ENCODE measurements around the gene MBNL3. TPM values are rescaled to one million over a fixed set of nuclear protein-coding genes. Genes with fewer than 3 reads are reported as not detected.

MBNL3 gene
- total RNA-seq, 3 donors from 2014 or later: 14.5 to 18.6 (median 17.0) TPM

DNA sequence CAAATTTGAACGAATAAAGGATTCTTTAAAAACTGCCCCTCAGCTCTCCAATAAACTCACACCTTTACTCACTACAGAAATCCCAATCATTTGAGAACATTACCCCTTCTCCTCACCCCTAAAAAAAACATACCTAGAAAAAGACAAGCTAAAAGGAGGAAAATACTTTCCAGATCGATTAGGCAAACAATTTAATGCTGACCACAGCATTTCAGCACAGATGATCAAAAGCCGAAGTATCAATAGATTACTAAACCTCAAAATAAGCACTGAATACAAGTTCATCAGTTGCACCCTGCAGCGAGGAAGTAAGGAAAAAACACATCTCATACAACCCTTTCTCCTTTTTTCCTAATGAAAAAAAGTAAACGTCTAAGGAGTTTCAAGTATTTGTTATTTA lies 65.5 kb downstream of the MBNL3 start:
- Mint-ChIP-seq H3K36me3 (ENCODE audit: insufficient read depth) (peaks cover 4% of the 10 kb centered on the region), H3K4me3 (no peak overlapping the region), H3K4me1 (ENCODE audit: low read depth) (peaks cover 5% of the 10 kb centered on the region), H3K27me3 (ENCODE audit: low read depth) (no peaks in the 10 kb centered on the region), H3K9me3 (no peaks in the 10 kb centered on the region)
- ATAC-seq: no peak
- DNase-seq: no peak

DNA sequence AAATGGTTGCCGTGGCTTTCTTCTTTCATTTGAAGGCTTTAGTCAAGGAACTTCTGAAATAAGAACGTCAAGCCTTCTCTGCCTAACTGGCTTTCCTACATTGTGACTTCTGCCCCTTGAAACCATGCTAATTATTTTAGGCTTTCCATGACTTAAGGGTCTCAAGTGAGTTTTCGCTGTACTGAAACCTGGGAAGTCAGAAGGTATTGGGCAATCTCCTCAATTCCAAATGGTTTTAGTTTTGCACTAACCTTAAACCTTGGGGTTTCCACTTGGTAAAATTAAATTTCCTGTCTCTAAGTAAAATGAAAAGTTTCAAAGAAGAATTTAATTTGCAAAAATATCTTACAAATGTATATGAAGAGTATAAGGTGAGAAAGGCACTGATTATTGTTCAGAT lies 73.8 kb downstream of the MBNL3 start:
- Mint-ChIP-seq H3K9me3 (no peaks in the 10 kb centered on the region), H3K4me3 (no peak overlapping the region), H3K27me3 (ENCODE audit: low read depth) (no peaks in the 10 kb centered on the region), H3K36me3 (ENCODE audit: insufficient read depth) (peaks cover 5% of the 10 kb centered on the region), H3K4me1 (ENCODE audit: low read depth) (peaks cover 4% of the 10 kb centered on the region)
- DNase-seq: no peak
- ATAC-seq: no peak

DNA sequence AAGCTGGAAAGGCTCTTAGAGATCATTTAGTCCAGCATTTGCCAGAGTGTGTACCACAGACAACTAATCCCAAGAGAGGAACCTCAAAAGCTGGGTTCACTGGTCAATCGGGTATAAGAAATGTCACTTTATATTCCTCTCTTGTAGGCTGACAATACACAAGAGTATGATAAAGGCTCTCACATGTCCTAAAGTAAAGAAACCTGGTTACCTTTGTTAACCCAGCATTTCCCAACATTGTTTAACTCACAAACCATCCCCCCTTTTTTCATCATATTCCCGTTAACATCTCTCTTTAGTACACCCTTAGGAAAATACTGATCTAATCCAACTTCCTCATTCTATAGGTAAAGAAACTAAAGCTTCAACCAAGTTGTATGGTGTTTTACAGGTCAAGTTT lies 74.4 kb downstream of the MBNL3 start:
- Mint-ChIP-seq H3K36me3 (ENCODE audit: insufficient read depth) (peaks cover 3% of the 10 kb centered on the region), H3K4me3 (no peak overlapping the region), H3K9me3 (no peaks in the 10 kb centered on the region), H3K27me3 (ENCODE audit: low read depth) (no peaks in the 10 kb centered on the region), H3K4me1 (ENCODE audit: low read depth) (peaks cover 10% of the 10 kb centered on the region)
- no peak for DNase-seq
- ATAC-seq: no peak

DNA sequence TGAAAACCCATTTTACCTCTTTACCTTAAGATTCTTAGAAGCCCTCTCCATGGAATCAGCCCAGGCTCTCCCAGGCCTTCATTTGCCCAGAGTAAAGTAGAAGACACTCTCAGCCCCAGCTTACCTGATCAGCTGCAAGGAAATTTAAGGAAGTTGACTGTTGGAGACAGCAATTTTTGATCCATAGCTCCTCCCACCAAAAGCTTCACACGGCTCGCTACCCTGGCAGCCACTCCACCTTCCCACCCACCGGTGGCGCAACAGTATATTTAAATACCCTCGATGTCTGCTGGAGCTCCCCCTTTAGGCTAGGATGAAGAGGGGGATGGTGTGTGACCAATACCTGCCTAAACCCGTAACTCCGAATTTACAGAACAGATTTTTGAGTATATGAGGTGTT lies 75.4 kb downstream of the MBNL3 start:
- Mint-ChIP-seq H3K27me3 (ENCODE audit: low read depth) (no peaks in the 10 kb centered on the region), H3K4me3 (no peak overlapping the region), H3K9me3 (no peaks in the 10 kb centered on the region), H3K4me1 (ENCODE audit: low read depth) (peaks cover 10% of the 10 kb centered on the region), H3K36me3 (ENCODE audit: insufficient read depth) (peaks cover 3% of the 10 kb centered on the region)
- ATAC-seq: no peak
- DNase-seq: no peak

DNA sequence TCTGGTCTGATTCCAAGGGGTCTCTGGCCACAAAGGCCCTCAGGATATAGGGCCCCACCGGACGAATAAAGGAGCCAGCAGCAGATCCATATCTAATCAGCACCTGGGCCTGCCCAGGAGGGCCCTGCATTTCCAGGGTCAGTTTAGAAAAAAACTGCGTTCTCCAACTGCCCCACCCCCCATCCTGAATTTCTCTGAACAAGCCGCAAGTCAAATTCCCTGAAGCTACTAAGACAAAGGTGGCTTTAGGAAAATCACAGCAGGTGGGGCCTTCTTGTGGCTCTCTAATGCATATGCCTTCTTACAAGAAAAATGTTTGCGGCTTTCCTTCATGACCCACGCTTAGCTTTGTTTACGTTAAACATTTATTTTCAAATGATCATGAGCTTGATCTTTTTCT lies 76.6 kb downstream of the MBNL3 start:
- DNase-seq (no peak), ATAC-seq (no peak)
- H3K9me3 Mint-ChIP-seq: no peaks in the 10 kb centered on the region
- H3K27me3 Mint-ChIP-seq (ENCODE audit: low read depth): no peaks in the 10 kb centered on the region
- H3K4me3 Mint-ChIP-seq: no peak overlapping the region
- H3K4me1 Mint-ChIP-seq (ENCODE audit: low read depth): peaks cover 10% of the 10 kb centered on the region
- H3K36me3 Mint-ChIP-seq (ENCODE audit: insufficient read depth): peaks cover 3% of the 10 kb centered on the region

DNA sequence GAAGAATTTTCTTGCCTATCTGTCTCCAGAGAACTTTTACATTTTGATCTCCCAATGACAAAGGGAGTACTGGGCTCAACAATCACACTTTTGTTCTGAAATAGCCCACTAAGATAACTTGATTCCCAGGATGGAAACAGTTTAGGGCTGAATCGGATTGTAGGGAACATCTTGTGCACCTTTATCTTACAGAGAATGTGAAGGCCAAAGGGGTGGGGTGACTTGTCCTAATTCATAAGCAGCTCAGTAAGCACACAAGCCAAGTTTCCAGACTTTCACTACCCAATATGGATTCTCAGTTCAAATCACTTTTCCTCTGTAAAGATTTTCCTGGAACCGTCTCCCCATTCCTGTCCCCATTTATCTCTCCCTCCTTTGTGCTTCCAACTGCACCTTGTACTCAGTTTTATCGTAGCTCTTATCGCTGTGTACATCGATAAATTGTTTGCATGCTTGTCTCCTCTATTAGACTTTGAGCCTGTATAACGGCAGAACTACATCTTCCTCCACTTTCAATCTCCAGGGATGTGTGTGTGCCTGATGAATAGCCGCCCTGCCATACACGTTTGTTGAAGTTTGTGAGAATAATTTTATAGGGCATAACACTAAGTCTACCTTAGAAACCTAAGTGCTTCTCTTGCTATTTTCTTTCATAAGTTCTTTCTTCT lies 77.4 kb downstream of the MBNL3 start:
- DNase-seq (no peak), ATAC-seq (no peak)
- Mint-ChIP-seq H3K9me3 (no peaks in the 10 kb centered on the region), H3K4me3 (no peak overlapping the region), H3K4me1 (ENCODE audit: low read depth) (peaks cover 10% of the 10 kb centered on the region), H3K36me3 (ENCODE audit: insufficient read depth) (peaks cover 3% of the 10 kb centered on the region), H3K27me3 (ENCODE audit: low read depth) (no peaks in the 10 kb centered on the region)

DNA sequence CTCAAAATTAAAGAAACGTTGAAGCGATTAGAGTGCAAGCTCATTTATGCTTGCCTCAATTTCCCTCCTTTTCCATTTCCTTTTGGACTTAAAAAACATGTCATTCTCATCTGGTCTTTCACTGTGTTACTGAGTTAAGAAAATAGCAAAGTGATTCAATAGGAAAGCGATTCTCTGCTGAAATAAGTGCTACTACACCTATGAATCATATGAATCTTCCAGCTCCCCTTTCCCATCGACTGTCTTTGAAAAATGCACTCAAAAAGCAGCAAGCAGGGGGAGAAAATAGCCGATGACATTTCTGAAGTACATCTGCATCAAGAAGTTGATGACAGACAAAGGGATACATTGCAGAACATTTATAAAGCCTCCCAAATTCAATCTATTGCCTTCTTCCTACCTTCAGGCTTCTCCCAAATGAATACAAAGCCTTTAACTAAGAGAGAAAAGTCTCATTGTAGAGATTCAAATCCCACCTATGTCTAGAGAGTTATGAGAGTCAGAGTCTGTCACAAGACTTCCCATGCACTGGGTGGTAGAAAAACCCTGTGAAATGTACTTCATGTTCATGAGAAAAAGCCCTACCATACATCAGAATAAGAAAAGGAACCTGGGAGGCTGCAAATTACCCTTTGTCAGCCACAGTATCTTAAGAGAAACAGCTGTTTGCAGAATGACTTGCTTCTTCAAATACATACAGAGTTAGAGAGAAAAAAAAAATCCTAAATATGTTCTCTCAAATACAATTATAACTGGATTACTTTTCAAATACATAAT lies 78.9 kb downstream of the MBNL3 start:
- Mint-ChIP-seq H3K36me3 (ENCODE audit: insufficient read depth) (peaks cover 4% of the 10 kb centered on the region), H3K4me3 (no peak overlapping the region), H3K27me3 (ENCODE audit: low read depth) (no peaks in the 10 kb centered on the region), H3K4me1 (ENCODE audit: low read depth) (peaks cover 10% of the 10 kb centered on the region), H3K9me3 (no peaks in the 10 kb centered on the region)
- ATAC-seq: no peak
- no peak for DNase-seq

DNA sequence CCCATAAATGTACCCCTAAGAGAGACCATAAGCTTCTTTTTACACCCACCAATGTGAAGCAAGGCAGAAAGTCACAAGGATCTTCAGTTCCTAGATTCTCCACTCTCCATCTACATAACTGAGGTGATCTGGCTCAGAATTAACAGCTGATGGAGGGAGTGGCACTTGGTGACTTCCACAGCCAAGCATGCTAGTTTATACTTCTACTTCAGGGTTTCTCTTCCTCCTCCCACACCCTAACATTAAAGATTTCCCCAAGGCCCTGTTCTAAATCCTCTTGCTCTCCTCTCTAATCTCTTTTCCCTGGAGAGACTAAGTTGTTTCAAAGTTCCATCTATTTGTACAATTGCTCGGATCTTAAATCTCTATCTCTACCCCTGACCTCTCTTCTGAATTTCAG lies 81.1 kb downstream of the MBNL3 start:
- Mint-ChIP-seq H3K9me3 (no peaks in the 10 kb centered on the region), H3K4me3 (no peak overlapping the region), H3K36me3 (ENCODE audit: insufficient read depth) (peaks cover 12% of the 10 kb centered on the region), H3K27me3 (ENCODE audit: low read depth) (no peaks in the 10 kb centered on the region), H3K4me1 (ENCODE audit: low read depth) (peaks cover 10% of the 10 kb centered on the region)
- no peak for DNase-seq
- no peak for ATAC-seq

DNA sequence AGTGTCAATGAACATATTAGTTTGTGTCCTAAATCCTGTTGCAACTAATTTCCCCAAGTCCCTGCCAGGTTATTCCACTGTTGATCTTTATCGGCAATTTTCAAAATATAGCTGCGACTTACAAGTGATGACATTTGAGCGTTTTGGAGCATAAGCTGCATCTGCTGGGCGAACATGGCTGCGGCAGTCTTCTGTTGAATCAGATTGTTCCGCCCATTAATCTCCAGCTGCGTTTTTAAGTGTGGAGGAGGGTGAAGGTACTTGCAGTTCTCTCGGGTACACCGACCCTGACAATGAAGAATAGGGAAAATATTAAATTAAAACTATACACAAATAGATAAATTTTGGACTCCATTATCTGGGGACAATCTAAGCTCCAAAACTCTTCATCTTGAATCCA lies 82.7 kb downstream of the MBNL3 start:
- DNase-seq (no peak), ATAC-seq (no peak)
- H3K27me3 Mint-ChIP-seq (ENCODE audit: low read depth): no peaks in the 10 kb centered on the region
- no peak overlapping the region for H3K4me3 Mint-ChIP-seq
- peaks cover 12% of the 10 kb centered on the region for H3K36me3 Mint-ChIP-seq (ENCODE audit: insufficient read depth)
- H3K9me3 Mint-ChIP-seq: no peaks in the 10 kb centered on the region
- H3K4me1 Mint-ChIP-seq (ENCODE audit: low read depth): peaks cover 8% of the 10 kb centered on the region

DNA sequence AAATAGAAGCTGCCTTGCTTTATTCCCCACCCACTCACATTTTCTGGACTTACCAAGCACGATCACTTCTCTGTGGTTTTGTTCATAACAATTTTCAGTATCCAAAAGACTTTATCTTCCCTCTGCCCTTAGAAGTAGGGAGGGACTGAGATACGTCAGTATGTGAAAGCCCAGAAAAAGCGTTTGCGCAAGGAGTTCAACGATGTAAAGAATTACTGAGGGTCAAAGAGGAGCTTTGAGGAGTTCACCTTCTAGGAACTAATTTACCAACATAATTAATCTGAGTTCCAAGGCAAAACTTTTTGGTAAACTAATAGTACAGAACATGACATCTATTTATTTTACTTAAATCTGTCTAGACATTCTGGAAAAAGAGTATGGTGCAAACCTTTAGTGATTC lies 84.6 kb downstream of the MBNL3 start:
- no peak for ATAC-seq
- Mint-ChIP-seq H3K4me1 (ENCODE audit: low read depth) (no peaks in the 10 kb centered on the region), H3K36me3 (ENCODE audit: insufficient read depth) (peaks cover 12% of the 10 kb centered on the region), H3K27me3 (ENCODE audit: low read depth) (no peaks in the 10 kb centered on the region), H3K9me3 (no peaks in the 10 kb centered on the region), H3K4me3 (no peak overlapping the region)
- no peak for DNase-seq

DNA sequence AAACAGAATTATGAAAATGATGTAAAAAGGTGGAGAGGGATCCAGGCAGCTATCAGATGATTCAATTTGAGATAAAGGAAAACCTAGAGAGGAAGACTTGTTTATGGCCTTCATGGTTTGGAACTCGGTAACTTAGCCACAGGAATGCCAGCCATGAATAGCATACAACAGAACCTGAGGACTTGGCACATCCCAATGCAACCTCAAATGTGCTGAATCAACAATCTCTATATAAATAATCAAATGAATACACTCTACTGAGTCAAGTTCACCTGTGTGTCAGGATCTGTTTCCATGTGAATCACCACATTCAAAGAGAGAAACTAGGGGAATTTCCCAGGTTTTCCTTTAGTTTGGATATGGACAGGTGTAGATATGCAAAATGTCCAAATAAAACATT lies 86.9 kb downstream of the MBNL3 start:
- DNase-seq (no peak), ATAC-seq (no peak)
- Mint-ChIP-seq H3K9me3 (no peaks in the 10 kb centered on the region), H3K36me3 (ENCODE audit: insufficient read depth) (peaks cover 13% of the 10 kb centered on the region), H3K4me1 (ENCODE audit: low read depth) (no peaks in the 10 kb centered on the region), H3K27me3 (ENCODE audit: low read depth) (no peaks in the 10 kb centered on the region), H3K4me3 (no peak overlapping the region)

DNA sequence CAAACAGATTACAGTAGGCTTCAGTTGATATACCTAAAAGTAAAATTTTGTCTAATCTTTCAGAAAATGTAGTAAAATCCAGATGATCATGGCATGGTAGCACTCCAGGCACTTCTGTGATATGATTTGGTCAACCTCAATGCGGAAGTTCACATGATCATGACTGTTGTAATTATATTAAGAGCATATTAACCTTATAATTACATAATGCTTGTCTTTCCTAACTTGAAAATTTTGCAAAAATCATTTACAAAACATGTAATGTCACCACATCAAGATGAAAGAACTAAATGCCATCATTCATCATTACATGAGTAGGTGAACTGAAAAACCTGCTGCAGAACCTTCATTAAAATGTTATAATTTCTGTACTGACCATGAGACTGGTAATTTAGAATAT lies 88.1 kb downstream of the MBNL3 start:
- Mint-ChIP-seq H3K4me1 (ENCODE audit: low read depth) (no peaks in the 10 kb centered on the region), H3K36me3 (ENCODE audit: insufficient read depth) (peaks cover 13% of the 10 kb centered on the region), H3K9me3 (no peaks in the 10 kb centered on the region), H3K4me3 (no peak overlapping the region), H3K27me3 (ENCODE audit: low read depth) (no peaks in the 10 kb centered on the region)
- no peak for DNase-seq
- ATAC-seq: no peak

DNA sequence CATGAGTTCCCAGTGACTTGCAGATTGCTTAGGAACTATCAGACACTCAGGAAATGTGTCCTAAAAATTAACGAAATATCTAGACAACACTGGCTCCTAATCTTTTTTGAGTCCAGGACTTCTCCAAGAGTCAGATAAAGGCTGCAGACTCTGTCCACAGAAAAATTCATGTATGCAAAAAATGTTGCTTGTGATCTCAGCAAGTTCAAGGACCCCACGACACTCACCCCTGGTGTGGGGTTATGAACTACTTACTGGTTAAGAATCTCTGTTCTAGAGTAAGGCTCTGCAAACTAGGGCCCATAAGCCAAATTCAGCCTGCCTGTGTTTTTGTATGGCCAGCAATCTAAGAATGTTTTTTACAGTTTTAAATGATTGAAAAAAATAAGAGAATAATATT lies 93.2 kb downstream of the MBNL3 start:
- Mint-ChIP-seq H3K9me3 (no peaks in the 10 kb centered on the region), H3K36me3 (ENCODE audit: insufficient read depth) (peaks cover 1% of the 10 kb centered on the region), H3K4me3 (no peak overlapping the region), H3K4me1 (ENCODE audit: low read depth) (peaks cover 3% of the 10 kb centered on the region), H3K27me3 (ENCODE audit: low read depth) (no peaks in the 10 kb centered on the region)
- DNase-seq (no peak), ATAC-seq (no peak)

DNA sequence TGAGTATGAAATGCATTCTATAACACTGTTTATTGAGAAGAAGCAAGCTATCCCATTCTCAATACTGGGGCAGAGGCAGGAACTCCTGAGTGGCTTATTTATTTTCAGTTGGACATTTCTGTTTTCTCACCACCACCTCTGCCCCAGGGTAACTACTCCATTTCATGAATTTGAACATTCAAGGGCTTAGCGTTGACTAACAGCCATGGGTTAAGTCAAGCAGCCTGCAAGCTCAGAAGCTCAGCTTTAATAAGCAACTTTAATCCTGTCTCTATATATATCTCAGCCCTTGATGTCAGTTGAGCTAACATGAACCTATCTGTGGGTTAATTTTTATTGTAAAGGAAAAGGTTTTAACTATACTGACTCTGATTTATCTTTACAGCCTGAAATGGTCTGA lies 93.8 kb downstream of the MBNL3 start:
- no peaks in the 10 kb centered on the region for H3K9me3 Mint-ChIP-seq
- DNase-seq: no peak
- H3K4me1 Mint-ChIP-seq (ENCODE audit: low read depth): peaks cover 3% of the 10 kb centered on the region
- no peaks in the 10 kb centered on the region for H3K27me3 Mint-ChIP-seq (ENCODE audit: low read depth)
- peaks cover 1% of the 10 kb centered on the region for H3K36me3 Mint-ChIP-seq (ENCODE audit: insufficient read depth)
- H3K4me3 Mint-ChIP-seq: no peak overlapping the region
- ATAC-seq: no peak

DNA sequence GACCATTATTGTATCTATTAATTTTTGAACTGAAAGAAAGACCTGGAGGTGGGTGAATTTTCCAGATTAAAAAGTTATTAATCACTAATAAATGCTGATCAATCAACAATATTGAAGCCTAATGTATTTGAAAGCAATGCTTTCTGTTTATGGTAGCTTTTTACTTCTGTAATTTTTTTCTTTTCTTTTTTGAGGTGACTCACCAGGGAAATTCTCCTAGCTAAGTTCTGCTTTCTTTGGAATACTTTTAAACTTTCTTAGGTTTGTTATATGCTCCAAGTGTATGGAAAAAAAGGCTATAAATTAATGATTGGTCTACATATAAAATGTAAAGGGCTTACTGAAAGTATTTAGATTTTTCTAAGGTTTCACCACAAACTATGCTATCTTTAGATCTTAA lies 94.2 kb downstream of the MBNL3 start:
- Mint-ChIP-seq H3K9me3 (no peaks in the 10 kb centered on the region), H3K36me3 (ENCODE audit: insufficient read depth) (peaks cover 1% of the 10 kb centered on the region), H3K27me3 (ENCODE audit: low read depth) (no peaks in the 10 kb centered on the region), H3K4me3 (no peak overlapping the region), H3K4me1 (ENCODE audit: low read depth) (peaks cover 3% of the 10 kb centered on the region)
- ATAC-seq: no peak
- no peak for DNase-seq
